Measurements from ENCODE around the gene NEK8. TPM values are rescaled to one million over a fixed set of nuclear protein-coding genes. Genes with fewer than 3 reads are reported as not detected.

Gene NEK8
- total RNA-seq: 2.7 and 2.8 TPM in 2 replicates

DNA sequence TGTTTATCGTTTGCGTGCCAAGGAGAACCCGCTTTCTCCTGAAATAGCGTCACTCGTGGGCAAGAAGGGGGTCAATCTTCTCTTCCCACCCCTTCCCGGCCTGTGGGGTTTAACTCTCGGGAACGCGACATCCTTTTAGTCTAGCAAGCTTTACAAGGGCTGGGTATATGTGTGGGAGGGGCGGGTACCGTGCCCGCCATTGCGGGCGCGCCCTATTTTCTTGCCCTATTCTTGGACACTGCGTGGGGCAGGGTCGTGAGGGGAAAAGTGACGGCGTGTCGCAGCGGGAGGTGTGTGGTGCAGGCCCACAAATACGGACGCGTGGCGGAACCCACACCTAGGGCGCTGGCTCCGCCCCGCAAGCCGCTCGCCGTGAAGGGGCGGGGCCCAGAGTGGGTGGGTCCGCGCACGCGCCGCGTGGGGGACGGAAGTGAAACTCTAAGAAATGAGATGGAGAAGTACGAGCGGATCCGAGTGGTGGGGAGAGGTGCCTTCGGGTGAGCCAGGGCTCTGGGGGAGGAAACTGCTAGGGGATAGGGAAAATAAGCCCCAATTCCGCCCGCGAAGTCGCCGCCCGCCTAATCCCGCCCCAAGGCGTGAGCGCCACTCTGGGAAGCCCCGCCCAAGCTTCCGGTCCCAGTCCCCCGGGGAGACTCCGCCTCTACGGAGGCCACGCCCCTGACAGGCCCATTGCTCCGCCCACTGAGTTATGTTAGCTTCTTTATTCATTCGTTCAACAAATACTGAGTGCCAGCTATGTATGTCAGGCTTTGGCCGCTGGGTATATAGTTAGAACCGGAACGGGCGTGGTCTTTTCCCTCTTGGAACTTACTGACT is at the start of gene NEK8:
TSS of gene NEK8 (plus strand) at position 425 of the 837 bp plus-strand sequence. CDS start at position 451, 26 bp downstream.

DNA sequence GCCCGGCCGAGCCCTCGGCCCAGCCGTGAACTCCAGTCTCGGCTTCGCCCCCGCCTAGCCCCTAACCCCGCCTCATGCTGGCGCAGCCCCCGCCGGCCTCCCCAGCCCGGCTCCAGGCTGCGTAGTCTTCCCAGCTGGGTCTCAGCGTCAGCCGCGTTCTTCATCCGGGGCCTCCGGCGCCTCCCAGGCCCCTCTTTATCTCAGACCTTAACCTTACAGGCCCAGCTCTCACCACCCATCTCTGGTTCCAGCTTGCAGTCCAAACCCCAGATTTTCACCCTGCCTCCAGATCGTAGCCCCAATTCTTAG is 16.9 kb upstream of the NEK8 start, which contains the start of gene PROCA1:
TSS of gene PROCA1 (minus strand) at position 166 of the 309 bp plus-strand sequence. CDS start 228 bp downstream, outside the sequence.

DNA sequence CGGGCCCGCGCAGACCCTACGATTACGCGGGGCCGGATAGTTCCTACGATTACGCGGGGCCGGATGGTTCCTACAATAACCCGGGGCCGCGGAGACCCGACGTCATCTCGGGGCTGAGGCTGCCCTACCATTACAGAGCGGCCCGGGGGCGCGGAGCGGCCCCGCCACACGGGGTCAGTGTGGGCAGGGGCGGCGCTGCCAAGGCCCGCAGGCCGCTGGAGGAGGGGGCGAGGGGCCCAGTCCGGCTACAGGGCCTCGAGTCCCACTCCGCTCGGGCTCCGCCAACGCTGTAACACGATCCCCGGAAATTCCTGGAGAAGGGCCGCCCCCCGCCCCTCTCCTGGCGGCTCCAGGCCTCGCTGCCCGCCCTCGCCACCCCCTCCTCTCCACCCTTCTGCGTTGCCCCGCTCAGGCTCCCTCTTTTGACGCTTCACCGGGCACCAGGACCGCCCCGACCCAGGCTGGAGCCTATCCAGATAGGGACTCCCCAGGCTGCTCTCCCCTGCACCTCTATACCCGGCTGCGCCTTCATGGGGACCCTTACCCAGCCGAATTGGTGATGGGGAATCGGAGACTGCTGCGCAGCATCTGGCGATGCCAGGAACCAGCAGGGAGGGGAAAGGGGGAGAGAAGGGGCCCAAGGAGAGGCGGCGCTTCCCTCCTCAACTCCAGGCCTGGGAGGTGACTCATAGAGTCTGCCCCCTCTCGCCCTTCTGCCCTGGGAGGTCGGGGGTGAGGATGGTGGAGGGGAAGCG is 10.8 kb upstream of the NEK8 start, which contains the start of gene RAB34:
TSS of gene RAB34 (minus strand) at position 291 of the 755 bp plus-strand sequence. CDS start 602 bp downstream, outside the sequence.

DNA sequence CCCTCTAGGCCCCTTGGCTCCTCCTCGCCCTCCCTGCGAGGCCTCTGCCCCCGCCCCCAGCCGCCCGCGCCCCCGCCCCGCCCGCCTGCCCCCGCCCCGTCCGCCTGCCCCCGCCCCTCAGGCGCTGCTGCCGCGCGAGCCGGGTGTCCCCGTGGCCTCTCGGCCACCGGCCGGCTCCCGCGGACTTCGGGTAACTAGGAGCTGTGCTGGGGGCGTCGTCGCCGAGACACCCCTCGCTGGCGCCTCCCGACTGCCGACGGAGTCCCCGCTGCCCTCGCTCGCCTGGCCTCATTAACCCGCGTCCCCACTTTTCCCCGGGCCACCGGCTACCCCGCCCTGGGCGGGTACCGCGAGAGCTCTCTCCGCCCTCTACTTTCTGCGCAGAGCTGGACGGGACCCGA is 2.4 kb upstream of the NEK8 start, which contains the start of gene TLCD1:
TSS of gene TLCD1 (minus strand) at position 8 of the 401 bp plus-strand sequence. CDS start 136 bp downstream, outside the sequence.

DNA sequence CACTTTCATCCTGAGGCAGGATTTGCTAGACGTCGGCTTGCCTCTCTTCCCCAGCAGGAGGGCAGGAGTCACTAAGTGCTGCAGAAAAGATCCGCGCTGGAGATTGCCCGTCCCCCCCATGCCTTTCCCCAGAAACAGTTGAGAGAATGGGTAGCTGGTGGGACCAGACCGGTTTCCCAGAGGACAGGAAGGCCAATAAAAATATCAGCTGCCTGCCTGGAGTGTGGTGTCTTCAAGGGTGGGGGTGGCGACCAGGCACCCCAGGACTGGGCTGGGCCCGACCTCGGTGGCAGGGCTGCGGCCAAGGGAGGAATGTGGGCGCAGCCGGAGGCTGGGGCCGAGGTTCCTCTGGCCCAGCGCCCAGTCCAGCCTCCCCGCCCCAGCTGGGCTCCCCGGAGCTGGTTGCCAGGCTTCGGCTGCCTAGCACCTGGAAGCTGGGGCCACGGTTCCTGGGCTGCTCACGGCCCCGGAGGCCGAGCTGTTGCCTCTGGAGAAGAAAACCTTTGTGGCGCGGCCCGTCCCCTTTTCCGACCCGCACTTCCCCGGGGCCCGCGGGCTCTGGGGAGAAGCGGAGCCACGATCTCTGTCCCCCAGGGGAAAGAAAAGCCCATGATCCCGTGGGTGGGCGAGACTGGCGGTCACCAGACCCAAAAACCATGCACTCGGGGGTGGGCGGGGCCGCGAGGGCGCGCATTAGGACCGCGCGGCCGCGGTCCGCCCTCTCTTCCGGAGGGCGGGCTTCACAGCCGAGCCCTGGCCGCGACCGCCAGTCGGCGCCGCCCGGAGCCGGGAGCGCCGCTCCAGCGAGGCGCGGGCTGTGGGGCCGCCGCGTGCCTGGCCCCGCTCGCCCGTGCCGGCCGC is 14.9 kb downstream of the NEK8 start, which contains the start of gene TRAF4:
TSS of gene TRAF4 (plus strand) at position 769 of the 861 bp plus-strand sequence. CDS start 102 bp downstream, outside the sequence.

Other genes with a start within 250 kb of the NEK8 start
- gene FOXN1, start 222.4 kb upstream of the NEK8 start, total RNA-seq: under 0.01 and 0.14 TPM in 2 replicates
- 18.1 and 27.8 TPM in 2 replicates for gene UNC119, start 176.2 kb upstream of the NEK8 start, total RNA-seq
- gene PIGS, start 157.3 kb upstream of the NEK8 start, total RNA-seq: 43.1 and 68.2 TPM in 2 replicates
- 24.3 and 41.8 TPM in 2 replicates for gene ALDOC, start 151.9 kb upstream of the NEK8 start, total RNA-seq
- 1.0 and 2.1 TPM in 2 replicates for gene SPAG5, start 129.8 kb upstream of the NEK8 start, total RNA-seq
- gene RSKR, start 114.6 kb upstream of the NEK8 start, total RNA-seq: 5.1 and 9.0 TPM in 2 replicates
- gene BLTP2, start 83.6 kb upstream of the NEK8 start, total RNA-seq: 168 and 188 TPM in 2 replicates
- 35.7 and 43.7 TPM in 2 replicates for gene SDF2, start 66.9 kb upstream of the NEK8 start, total RNA-seq
- 29.4 and 62.4 TPM in 2 replicates for gene SUPT6H, start 66.6 kb upstream of the NEK8 start, total RNA-seq
- gene PROCA1, start 16.9 kb upstream of the NEK8 start, total RNA-seq: under 0.01 and 0.71 TPM in 2 replicates
- 46.3 and 50.2 TPM in 2 replicates for gene RAB34, start 10.9 kb upstream of the NEK8 start, total RNA-seq
- gene RPL23A, start 8.8 kb upstream of the NEK8 start, total RNA-seq: 810 and 816 TPM in 2 replicates
- 5.0 and 7.2 TPM in 2 replicates for gene TLCD1, start 2.6 kb upstream of the NEK8 start, total RNA-seq
- 58.4 and 59.9 TPM in 2 replicates for gene TRAF4, start 15.2 kb downstream of the NEK8 start, total RNA-seq
- gene FAM222B, start 114.0 kb downstream of the NEK8 start, total RNA-seq: 1.7 and 13.5 TPM in 2 replicates
- 22.9 and 35.0 TPM in 2 replicates for gene ERAL1, start 126.2 kb downstream of the NEK8 start, total RNA-seq
- 16.1 and 60.9 TPM in 2 replicates for gene FLOT2, start 168.9 kb downstream of the NEK8 start, total RNA-seq
- gene DHRS13, start 174.3 kb downstream of the NEK8 start, total RNA-seq: 7.9 and 10.0 TPM in 2 replicates
- 4.1 and 19.7 TPM in 2 replicates for gene PHF12, start 222.7 kb downstream of the NEK8 start, total RNA-seq